IPS-20b (cell line): ENCODE data around the gene PRXL2A.

Source experiments
- H3K27ac ChIP-seq: one replicate; pipeline ENCODE4 v1.5.1; 2013; ENCODE audit warnings: low read length
- H3K27me3 ChIP-seq: 2 replicates; pipeline ENCODE4 v1.6.1; 2013; ENCODE audit warnings: mild to moderate bottlenecking, low read length, inconsistent platforms; ENCODE audit not compliant: insufficient read depth
- H3K36me3 ChIP-seq: 2 replicates; pipeline ENCODE4 v1.6.1; 2013; ENCODE audit warnings: low read depth, mild to moderate bottlenecking, inconsistent platforms, low read length, moderate library complexity; ENCODE audit not compliant: insufficient read depth
- H3K4me1 ChIP-seq: 2 replicates; pipeline ENCODE4 v1.6.1; 2013; ENCODE audit warnings: mild to moderate bottlenecking, control low read depth, inconsistent platforms, low read length, moderate library complexity; ENCODE audit not compliant: insufficient read depth
- H3K4me3 ChIP-seq: 2 replicates; pipeline ENCODE4 v1.5.1; 2013; ENCODE audit warnings: mild to moderate bottlenecking, low read length, inconsistent platforms
- H3K9ac ChIP-seq: 2 replicates; pipeline ENCODE4 v1.6.1; 2013; ENCODE audit warnings: low read depth, mild to moderate bottlenecking, inconsistent platforms, low read length, moderate library complexity
- H3K9me3 ChIP-seq: 2 replicates; pipeline ENCODE4 v1.6.1; 2013; ENCODE audit warnings: mild to moderate bottlenecking, low read depth, low read length, inconsistent platforms; ENCODE audit not compliant: insufficient read depth

Gene PRXL2A

DNA sequence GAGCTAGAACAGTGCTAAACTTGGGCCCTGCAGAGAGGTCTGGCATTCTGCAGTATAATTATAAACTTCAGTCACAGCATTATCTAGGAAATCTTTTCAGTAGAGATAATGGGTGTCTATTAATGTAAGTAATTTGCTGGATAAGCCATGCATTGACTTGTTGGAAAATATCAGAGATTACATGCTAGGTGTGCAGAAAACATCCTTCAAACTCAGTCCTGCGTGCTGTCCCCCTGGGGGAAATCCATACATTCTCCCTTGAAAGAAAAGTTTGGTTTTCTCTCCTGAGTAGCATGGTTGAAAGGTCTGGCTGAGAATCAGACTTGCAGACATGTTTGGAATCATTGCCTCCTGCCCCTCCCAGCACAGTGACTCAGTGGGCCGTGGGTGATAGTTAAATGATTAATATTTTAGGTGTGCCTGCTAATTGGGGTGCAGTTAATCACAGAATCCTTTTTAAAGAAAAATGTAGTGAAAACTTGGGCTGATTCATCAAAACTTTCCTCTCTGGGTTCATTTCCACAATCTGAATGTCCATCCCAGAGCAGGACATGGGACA lies 13.9 kb upstream of the PRXL2A start:
- Histone ChIP-seq H3K9ac (no peak overlapping the region), H3K4me3 (no peak overlapping the region), H3K4me1 (no peaks in the 10 kb centered on the region), H3K27me3 (no peaks in the 10 kb centered on the region), H3K36me3 (no peaks in the 10 kb centered on the region), H3K9me3 (no peaks in the 10 kb centered on the region), H3K27ac (no peak overlapping the region)

DNA sequence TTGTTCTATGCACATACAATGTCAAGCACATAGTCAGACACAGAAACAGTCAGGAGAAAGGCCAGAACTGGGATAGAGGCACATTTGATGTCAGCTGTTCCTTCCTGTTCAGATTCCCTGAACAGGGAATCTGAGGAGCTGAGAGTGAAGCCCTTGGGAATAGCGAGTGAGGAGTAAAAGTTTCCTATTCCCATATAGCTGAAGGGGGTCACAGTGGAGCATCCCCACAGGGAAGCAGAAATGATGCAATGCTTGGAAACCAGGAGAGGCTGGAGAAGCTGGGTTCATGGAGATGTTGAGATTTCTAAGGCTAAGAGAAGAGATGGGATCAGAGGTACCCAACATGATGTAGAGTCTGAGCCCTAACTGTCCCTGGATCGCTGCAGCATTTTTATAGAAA lies 11.3 kb upstream of the PRXL2A start:
- no peaks in the 10 kb centered on the region for H3K9me3 ChIP-seq
- H3K27ac ChIP-seq, result no peak overlapping the region
- no peak overlapping the region for H3K9ac ChIP-seq
- H3K4me1 ChIP-seq, result no peaks in the 10 kb centered on the region
- H3K27me3 ChIP-seq, result no peaks in the 10 kb centered on the region
- H3K4me3 ChIP-seq, result no peak overlapping the region
- H3K36me3 ChIP-seq, result no peaks in the 10 kb centered on the region

- Histone ChIP-seq H3K9ac (no peak overlapping the region), H3K27ac (no peak overlapping the region), H3K9me3 (no peaks in the 10 kb centered on the region), H3K36me3 (no peaks in the 10 kb centered on the region), H3K27me3 (no peaks in the 10 kb centered on the region), H3K4me1 (no peaks in the 10 kb centered on the region), H3K4me3 (no peak overlapping the region)
Observed at GRCh38 chr10:80400136-80400804, 8.1 kb upstream of the PRXL2A start.

DNA sequence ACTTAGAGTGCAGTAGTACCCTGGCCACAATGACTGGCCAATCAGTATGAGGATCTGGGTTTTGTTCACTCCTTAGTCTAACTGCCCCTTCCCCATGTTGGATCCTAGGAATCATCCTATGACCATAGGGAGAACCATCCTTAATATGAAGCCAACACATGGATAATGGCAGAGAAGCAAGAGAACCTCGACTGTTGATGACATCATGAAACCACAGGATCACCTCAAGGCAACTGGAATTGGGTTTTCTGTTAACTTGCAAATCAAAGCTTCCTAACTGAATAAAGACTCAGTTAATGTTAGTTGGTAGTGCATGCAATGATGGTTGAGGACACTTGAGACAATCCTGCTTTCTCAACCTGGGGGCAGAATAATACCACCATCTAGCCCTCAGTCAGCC lies 3.3 kb upstream of the PRXL2A start:
- H3K36me3 ChIP-seq, result no peaks in the 10 kb centered on the region
- H3K9ac ChIP-seq, result no peak overlapping the region
- no peak overlapping the region for H3K4me3 ChIP-seq
- H3K27ac ChIP-seq, result no peak overlapping the region
- no peaks in the 10 kb centered on the region for H3K9me3 ChIP-seq
- H3K4me1 ChIP-seq, result peaks cover 5% of the 10 kb centered on the region; the same call in 1 of the 2 replicates
- H3K27me3 ChIP-seq, result peaks cover 31% of the 10 kb centered on the region

DNA sequence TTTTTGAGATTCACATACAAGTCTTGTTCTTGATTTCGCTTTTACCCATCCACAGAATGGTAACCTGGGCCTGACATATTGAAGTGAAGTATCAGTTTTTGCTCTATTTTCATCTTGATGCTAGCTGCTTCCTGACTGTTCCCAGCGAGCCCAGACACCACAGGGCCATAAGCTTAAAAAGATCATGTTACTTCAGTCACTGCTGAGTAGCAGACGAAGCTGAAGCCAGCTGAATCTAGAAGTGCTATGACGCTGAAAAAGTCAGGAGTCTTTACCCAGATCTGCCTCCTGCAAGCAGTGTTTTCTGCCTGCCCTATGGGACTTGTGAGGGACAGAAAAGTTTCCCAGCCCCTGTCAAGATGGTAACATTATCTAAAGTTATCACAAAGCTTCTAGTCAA lies 2.7 kb upstream of the PRXL2A start:
- Histone ChIP-seq H3K4me3 (no peak overlapping the region), H3K27ac (no peak overlapping the region), H3K9me3 (no peaks in the 10 kb centered on the region), H3K9ac (no peak overlapping the region), H3K27me3 (peaks cover 31% of the 10 kb centered on the region), H3K4me1 (peaks cover 5% of the 10 kb centered on the region; the same call in 1 of the 2 replicates), H3K36me3 (0 out of 2 replicates have a peak, but pooled peaks cover under 1% of the 10 kb centered on the region)

GRCh38 chr10:80406204-80406603 lies 2.1 kb upstream of the PRXL2A start:
- Histone ChIP-seq H3K27me3 (peaks cover 31% of the 10 kb centered on the region), H3K9me3 (no peaks in the 10 kb centered on the region), H3K4me1 (peaks cover 5% of the 10 kb centered on the region; the same call in 1 of the 2 replicates), H3K36me3 (peaks cover 5% of the 10 kb centered on the region; the same call in 1 of the 2 replicates), H3K4me3 (no peak overlapping the region), H3K27ac (no peak overlapping the region), H3K9ac (no peak overlapping the region)

GRCh38 chr10:80407812-80408241 lies 524 bp upstream of the PRXL2A start:
- Histone ChIP-seq H3K4me1 (peaks cover 5% of the 10 kb centered on the region; the same call in 1 of the 2 replicates), H3K27me3 (peaks cover 31% of the 10 kb centered on the region), H3K4me3 (peak overlapping the region; percentile 82), H3K36me3 (peaks cover 5% of the 10 kb centered on the region; the same call in 1 of the 2 replicates), H3K9me3 (no peaks in the 10 kb centered on the region), H3K9ac (peak overlapping the region; percentile 86), H3K27ac (no peak overlapping the region)

GRCh38 chr10:80409121-80409520 lies 770 bp downstream of the PRXL2A start:
- peak overlapping the region; percentile 74; the same call in 1 of the 2 replicates for H3K9ac ChIP-seq
- peak overlapping the region; percentile 82 for H3K4me3 ChIP-seq
- H3K4me1 ChIP-seq, result peaks cover 5% of the 10 kb centered on the region; the same call in 1 of the 2 replicates
- H3K9me3 ChIP-seq, result no peaks in the 10 kb centered on the region
- no peak overlapping the region for H3K27ac ChIP-seq
- H3K27me3 ChIP-seq, result peaks cover 31% of the 10 kb centered on the region
- peaks cover 5% of the 10 kb centered on the region; the same call in 1 of the 2 replicates for H3K36me3 ChIP-seq

DNA sequence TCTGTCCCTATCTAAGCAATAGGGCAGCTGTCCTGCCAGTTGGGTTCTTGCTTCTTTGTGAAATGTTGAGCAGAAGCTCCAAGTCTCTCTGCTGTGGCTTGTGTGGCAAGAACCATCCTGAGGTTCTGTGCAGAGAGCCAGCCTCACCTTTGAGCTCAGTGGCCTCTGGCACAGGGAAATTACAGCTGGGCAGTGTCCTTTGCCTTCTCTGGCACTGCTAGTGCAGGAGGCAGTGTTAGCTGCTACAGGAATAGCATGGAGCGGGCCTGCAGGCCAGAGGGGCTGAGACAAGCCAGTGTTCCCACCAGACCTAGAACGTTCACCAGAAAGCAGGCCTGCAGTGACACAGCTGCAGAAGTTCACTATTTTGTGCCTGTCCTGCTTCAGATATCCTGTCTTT lies 1.8 kb downstream of the PRXL2A start:
- H3K27ac ChIP-seq, result no peak overlapping the region
- H3K4me3 ChIP-seq, result no peak overlapping the region
- H3K9me3 ChIP-seq, result no peaks in the 10 kb centered on the region
- H3K36me3 ChIP-seq, result peaks cover 5% of the 10 kb centered on the region; the same call in 1 of the 2 replicates
- peaks cover 35% of the 10 kb centered on the region for H3K27me3 ChIP-seq
- no peak overlapping the region for H3K9ac ChIP-seq
- peaks cover 5% of the 10 kb centered on the region; the same call in 1 of the 2 replicates for H3K4me1 ChIP-seq

GRCh38 chr10:80410578-80411145 lies 2.3 kb downstream of the PRXL2A start:
- no peak overlapping the region for H3K27ac ChIP-seq
- peaks cover 5% of the 10 kb centered on the region; the same call in 1 of the 2 replicates for H3K36me3 ChIP-seq
- H3K27me3 ChIP-seq, result peaks cover 40% of the 10 kb centered on the region
- peaks cover 5% of the 10 kb centered on the region; the same call in 1 of the 2 replicates for H3K4me1 ChIP-seq
- H3K9ac ChIP-seq, result no peak overlapping the region
- no peaks in the 10 kb centered on the region for H3K9me3 ChIP-seq
- no peak overlapping the region for H3K4me3 ChIP-seq

DNA sequence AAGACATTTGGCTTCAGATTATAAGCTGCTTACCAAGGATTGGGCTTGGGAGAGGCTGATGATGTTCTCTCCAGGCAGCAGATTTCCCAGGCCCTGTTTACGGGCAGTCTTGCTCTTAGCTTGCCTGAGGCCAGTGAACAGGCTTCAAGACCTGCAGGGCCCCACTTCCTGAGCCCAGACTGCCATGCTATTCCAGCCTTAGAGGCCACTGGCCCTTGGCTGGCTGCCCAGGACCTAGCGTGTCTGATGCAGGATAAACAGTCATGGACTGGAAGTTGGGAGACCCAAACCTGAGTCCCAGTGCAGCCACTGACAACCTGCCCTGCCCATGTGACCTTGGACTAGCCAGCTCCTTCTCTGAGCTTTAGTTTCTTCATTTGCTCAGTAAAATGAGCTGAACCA lies 2.9 kb downstream of the PRXL2A start:
- Histone ChIP-seq H3K4me1 (peaks cover 10% of the 10 kb centered on the region; the same call in 1 of the 2 replicates), H3K27ac (no peak overlapping the region), H3K9ac (no peak overlapping the region), H3K4me3 (no peak overlapping the region), H3K36me3 (peaks cover 5% of the 10 kb centered on the region; the same call in 1 of the 2 replicates), H3K27me3 (peaks cover 44% of the 10 kb centered on the region), H3K9me3 (no peaks in the 10 kb centered on the region)
